Naive thymus-derived CD4-positive, alpha-beta T cell (primary cell): ENCODE results near the gene FOXA3. TPM values are rescaled to one million over a fixed set of nuclear protein-coding genes. Genes with fewer than 3 reads are reported as not detected.

Source experiments
- ATAC-seq: fragments of 150-1000 bp; cut with Tn5 transposase; 2 replicates; pipeline ENCODE4 v1.10.0; 2021; ENCODE audit warnings: mild to moderate bottlenecking, moderate library complexity
- CTCF ChIA-PET: fragments of 350-600 bp; sonication (Branson Sonifier 250); formaldehyde crosslinking; loops from one replicate; lab custom pipeline; 2021; ENCODE audit warnings: antibody characterized with exemption; lab: Charles Lee
- POLR2A ChIA-PET: fragments of 350-600 bp; sonication (Branson Sonifier 250); formaldehyde crosslinking; loops from one replicate; lab custom pipeline; 2021; ENCODE audit warnings: antibody characterized with exemption, inconsistent platforms; lab: Charles Lee
- DNase-seq, 9 donors: peaks; one replicate each; pipeline versions ENCODE4 v3.0.0 to v3.0.0-alpha.2; 2020 to 2022; ENCODE audit warnings: mixed read lengths in 1 of 9
- H3K27ac ChIP-seq: one replicate; pipeline ENCODE4 v1.7.0; 2013; ENCODE audit warnings: mild to moderate bottlenecking, low read depth, low read length, moderate library complexity
- H3K27me3 ChIP-seq, 2 donors: one replicate each; pipeline ENCODE4 v1.7.0; 2013; ENCODE audit warnings: low read length in 2 of 2, mild to moderate bottlenecking in 2 of 2, moderate library complexity in 2 of 2; ENCODE audit not compliant: control insufficient read depth in 2 of 2, insufficient read depth in 2 of 2
- H3K36me3 ChIP-seq, 3 experiments: 1 replicate in 2 of 3; 2 replicates in 1 of 3; pipeline ENCODE4 v1.7.0; 2013; ENCODE audit warnings: low read length in 3 of 3, mild to moderate bottlenecking in 3 of 3, moderate library complexity in 1 of 3; ENCODE audit not compliant: insufficient read depth in 3 of 3, control insufficient read depth in 2 of 3
- H3K4me1 ChIP-seq, 2 donors: one replicate each; pipeline ENCODE4 v1.7.0; 2013; ENCODE audit warnings: low read length in 2 of 2, mild to moderate bottlenecking in 2 of 2, moderate library complexity in 1 of 2; ENCODE audit not compliant: control insufficient read depth in 2 of 2, insufficient read depth in 2 of 2
- H3K4me3 ChIP-seq: 2 replicates; pipeline ENCODE4 v1.7.0; 2013; ENCODE audit warnings: mild to moderate bottlenecking, low read length
- H3K9me3 ChIP-seq, 3 experiments: 1 replicate in 2 of 3; 2 replicates in 1 of 3; pipeline ENCODE4 v1.7.0; 2013; ENCODE audit warnings: low read length in 3 of 3; ENCODE audit not compliant: control insufficient read depth in 2 of 3
- H3K27ac Mint-ChIP-seq, 9 donors: one replicate each; pipeline ENCODE4 v1.8.0; 2020 to 2022; ENCODE audit warnings: mixed read lengths in 9 of 9, mild to moderate bottlenecking in 8 of 9, moderate library complexity in 5 of 9, inconsistent platforms in 2 of 9
- H3K27me3 Mint-ChIP-seq, 5 donors: one replicate each; pipeline ENCODE4 v1.8.0; 2021 to 2022; ENCODE audit warnings: mixed read lengths in 5 of 5, mild to moderate bottlenecking in 1 of 5
- H3K36me3 Mint-ChIP-seq, 5 donors: one replicate each; pipeline ENCODE4 v1.8.0; 2020 to 2022; ENCODE audit warnings: mixed read lengths in 5 of 5, mild to moderate bottlenecking in 3 of 5, inconsistent platforms in 1 of 5
- H3K4me1 Mint-ChIP-seq, 7 donors: one replicate each; pipeline ENCODE4 v1.8.0; 2020 to 2022; ENCODE audit warnings: mixed read lengths in 7 of 7, mild to moderate bottlenecking in 3 of 7, inconsistent platforms in 1 of 7
- H3K4me3 Mint-ChIP-seq, 10 donors: one replicate each; pipeline ENCODE4 v1.8.0; 2020 to 2022; ENCODE audit warnings: mild to moderate bottlenecking in 10 of 10, mixed read lengths in 10 of 10, moderate library complexity in 6 of 10, inconsistent platforms in 2 of 10
- H3K9me3 Mint-ChIP-seq, 11 donors: one replicate each; pipeline ENCODE4 v1.8.0; 2020 to 2022; ENCODE audit warnings: mixed read lengths in 11 of 11, mild to moderate bottlenecking in 4 of 11, inconsistent platforms in 1 of 11, moderate library complexity in 1 of 11
- intact Hi-C, 2 donors: fragments of 100-400 bp; cut with micrococcal nuclease; formaldehyde crosslinking; loops; one replicate each; pipeline ENCODE4 v1.15.1; 2023
- polyA plus RNA-seq, 2 donors: library from polyadenylated mRNA; unstranded; fragments of 300-500 nt; fragmentation: Illumina TruSeq; gene quantifications; one replicate each; pipeline ENCODE4 v1.2.3, GENCODE V29; 2021
- total RNA-seq, 6 experiments: library from RNA in 5 of 6; stranded (reverse) in 5 of 6; gene quantifications; 1 replicate in 5 of 6; 2 replicates in 1 of 6; pipeline ENCODE4 v1.2.3 and lab custom pipeline; 2021 to 2026

The FOXA3 gene
- total and polyA plus RNA-seq, 7 experiments from 2014 or later, result not detected

DNA sequence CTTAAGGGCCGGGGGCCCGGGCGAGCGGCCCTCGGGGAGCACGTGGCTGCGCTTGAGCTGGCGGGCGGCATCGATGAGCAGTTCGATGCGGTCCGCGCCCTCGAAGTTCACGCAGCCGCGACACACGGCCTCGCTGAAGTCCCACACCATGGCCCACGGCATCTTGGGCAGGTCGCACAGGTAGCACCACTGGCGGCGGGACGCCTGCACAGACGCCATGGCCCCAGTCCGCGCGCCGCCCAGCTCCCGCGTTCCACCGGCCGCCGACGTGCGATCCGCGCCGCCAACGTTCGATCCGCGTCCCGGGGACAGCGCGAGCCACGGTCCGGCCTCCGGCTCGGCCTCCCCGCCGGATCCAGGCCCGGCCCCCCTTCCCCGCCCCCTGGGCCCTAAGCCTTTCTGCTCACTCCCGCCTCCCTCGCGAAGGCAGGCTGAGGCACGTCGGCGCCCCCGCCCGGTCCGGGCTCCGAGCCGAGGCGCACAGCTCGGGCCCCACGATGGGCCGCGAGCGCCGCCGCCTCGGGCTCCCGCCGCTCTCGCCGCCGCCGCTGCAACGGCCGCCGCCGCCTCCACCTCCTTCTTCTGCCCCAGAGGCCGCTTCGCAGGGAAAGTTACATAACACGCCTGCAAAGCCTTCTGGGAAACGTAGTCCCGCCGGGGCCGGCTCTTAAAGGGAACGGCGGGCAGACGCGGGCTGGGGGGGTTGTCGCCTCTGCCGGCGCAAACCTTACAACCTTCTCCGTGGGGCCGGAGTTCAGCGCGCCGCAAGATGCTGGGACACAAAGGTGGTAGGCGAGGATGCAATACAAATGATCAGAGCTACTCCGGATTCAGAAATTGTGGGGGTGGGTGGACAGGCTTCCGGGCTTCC lies 21.7 kb downstream of the FOXA3 start, which contains the start of gene IRF2BP1:
TSS of gene IRF2BP1 (minus strand) at position 586 of the 871 bp plus-strand sequence. CDS start at position 219, 367 bp downstream.
- no peaks in the 10 kb centered on the region for H3K27me3 Mint-ChIP-seq
- CTCF ChIA-PET, result interaction anchor here (0.6 to 2.5 kb wide), 9 partner anchors 15 to 198 kb away, joined by 3 to 12 read pairs (median 5); partner anchors contain the start of genes CCDC61, FOXA3 and SYMPK
- Histone ChIP-seq H3K4me3 (peak within 1 kb of the TSS; percentile 99), H3K27me3 (no peaks in the 10 kb centered on the region), H3K9me3 (no peaks in the 10 kb centered on the region), H3K36me3 (no peaks in the 10 kb centered on the region), H3K4me1 (peaks cover 15 to 34% of the 10 kb centered on the region in 2 donors), H3K27ac (peak within 1 kb of the TSS; percentile 86)
- H3K27ac Mint-ChIP-seq, result peak within 1 kb of the TSS; percentile 92 to 99 (median 97)
- H3K4me3 Mint-ChIP-seq, result peak within 1 kb of the TSS; percentile 93 to 99 (median 97)
- ATAC-seq, result peak; percentile 84
- peaks cover 0 to 4% (median 0%) of the 10 kb centered on the region in 11 donors for H3K9me3 Mint-ChIP-seq
- intact Hi-C loops, result loop anchor here (1.0 to 10.0 kb wide), 19 partner anchors 17 to 1599 kb away; partner anchors contain the start of genes CCDC61 (in 2 of the 2), DMWD (in 2 of the 2), MYPOP (in 2 of the 2) and SYMPK (in 2 of the 2)
- DNase-seq, result peak; percentile 77 to 92 (median 90)
- H3K36me3 Mint-ChIP-seq, result peaks cover 0 to 10% (median 5%) of the 10 kb centered on the region in 5 donors
- H3K4me1 Mint-ChIP-seq, result peaks cover 14 to 36% (median 21%) of the 10 kb centered on the region in 7 donors
- POLR2A ChIA-PET, result interaction anchor here (0.5 to 4.2 kb wide), 8 partner anchors 16 to 1957 kb away, joined by 3 to 42 read pairs (median 4); partner anchors contain the start of genes MYPOP, SIX5 and SYMPK

DNA sequence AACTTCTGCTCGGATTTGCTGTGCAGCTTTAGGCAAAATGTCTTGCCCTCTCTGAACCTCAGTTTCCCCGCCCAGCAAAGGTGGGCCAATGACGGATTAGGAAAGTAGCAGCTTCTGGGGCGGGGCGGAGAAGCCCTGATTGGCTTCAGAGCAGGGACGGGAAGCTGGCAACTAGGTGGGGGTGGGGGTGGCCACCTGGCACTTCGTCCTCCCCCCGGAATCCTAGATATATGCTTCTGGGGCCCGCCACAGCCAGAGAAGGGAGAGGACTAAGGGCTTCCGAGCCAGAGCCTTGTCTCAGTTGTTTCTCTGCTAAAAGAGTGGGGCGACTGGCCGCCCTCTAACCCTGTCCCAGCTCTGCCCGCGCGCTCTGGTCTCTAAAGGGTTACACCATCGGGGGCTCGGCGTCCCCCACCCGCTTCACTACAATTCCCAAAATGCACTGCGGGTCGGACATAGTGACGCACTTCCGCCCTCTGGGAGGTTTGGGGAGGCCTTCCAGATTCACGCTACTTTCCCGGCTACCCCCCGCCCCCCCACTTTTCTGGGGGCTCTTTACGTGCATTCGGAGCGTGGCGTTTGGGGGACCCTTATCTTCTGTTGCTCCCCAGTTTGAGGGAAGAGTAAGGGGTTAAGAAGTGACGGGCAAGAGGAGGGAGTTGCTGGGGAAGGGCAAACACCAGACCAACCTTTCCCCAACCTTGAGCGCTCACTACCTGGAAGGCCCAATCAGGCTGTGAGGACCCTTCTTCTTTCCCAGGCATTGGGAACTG lies 22.5 kb downstream of the FOXA3 start:
- CTCF ChIA-PET, result interaction anchor here (0.6 to 2.5 kb wide), 8 partner anchors 14 to 199 kb away, joined by 3 to 12 read pairs (median 5); partner anchors contain the start of genes CCDC61, FOXA3 and SYMPK
- peak; percentile 76 to 93 (median 88) for DNase-seq
- ATAC-seq, result peak; percentile 85
- POLR2A ChIA-PET, result interaction anchor here (0.5 to 4.2 kb wide), 8 partner anchors 15 to 1956 kb away, joined by 3 to 42 read pairs (median 4); partner anchors contain the start of genes MYPOP, SIX5 and SYMPK
- peak overlapping the region; percentile 99 for H3K4me3 ChIP-seq
- H3K36me3 ChIP-seq, result no peaks in the 10 kb centered on the region
- peaks cover 0 to 10% (median 3%) of the 10 kb centered on the region in 5 donors for H3K36me3 Mint-ChIP-seq
- intact Hi-C loops, result loop anchor here (1.0 to 10.0 kb wide), 19 partner anchors 16 to 1598 kb away; partner anchors contain the start of genes CCDC61 (in 2 of the 2), DMWD (in 2 of the 2), MYPOP (in 2 of the 2) and SYMPK (in 2 of the 2)
- H3K4me3 Mint-ChIP-seq, result peak overlapping the region; percentile 93 to 99 (median 97)
- peak overlapping the region; percentile 92 to 99 (median 97) for H3K27ac Mint-ChIP-seq
- H3K4me1 ChIP-seq, result peaks cover 15 to 34% of the 10 kb centered on the region in 2 donors
- H3K9me3 Mint-ChIP-seq, result peaks cover 0 to 1% (median 0%) of the 10 kb centered on the region in 11 donors
- peaks cover 10 to 32% (median 19%) of the 10 kb centered on the region in 7 donors for H3K4me1 Mint-ChIP-seq
- no peaks in the 10 kb centered on the region for H3K27me3 ChIP-seq
- H3K27ac ChIP-seq, result peak overlapping the region; percentile 86
- no peaks in the 10 kb centered on the region for H3K27me3 Mint-ChIP-seq
- no peaks in the 10 kb centered on the region for H3K9me3 ChIP-seq

DNA sequence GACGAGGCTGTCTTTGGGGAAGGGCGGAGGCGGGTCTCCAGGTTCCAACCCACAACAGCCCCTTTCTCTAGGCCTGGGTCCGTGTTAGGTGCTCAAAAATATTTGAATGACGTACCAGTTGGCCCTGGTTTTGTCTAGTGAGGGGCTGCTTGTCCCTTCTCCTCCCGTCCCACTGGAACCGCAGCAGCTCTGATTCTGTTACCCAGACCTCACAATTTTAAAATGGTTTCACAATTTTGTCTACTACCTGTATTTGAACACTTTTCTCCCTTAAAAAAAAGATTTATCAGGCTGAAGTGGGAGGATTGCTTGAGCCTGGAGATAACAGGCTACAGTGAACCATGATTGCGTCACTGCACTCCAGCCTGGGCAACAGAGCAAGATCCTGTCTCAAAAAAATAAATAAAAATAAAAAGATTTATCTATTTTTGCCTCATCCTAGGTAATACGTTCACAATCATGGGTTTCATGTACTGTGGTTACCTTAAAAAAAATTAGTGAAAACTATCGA lies 23.1 kb downstream of the FOXA3 start:
- CTCF ChIA-PET, result interaction anchor here (2.0 kb wide), 1 partner anchor 108 kb away, joined by 7 read pairs; the partner anchor contains the start of gene CCDC61
- Mint-ChIP-seq H3K36me3 (peaks cover 0 to 10% (median 0%) of the 10 kb centered on the region in 5 donors), H3K4me3 (peak overlapping the region; percentile 93 to 99 (median 97)), H3K27ac (peak overlapping the region; percentile 92 to 99 (median 97)), H3K4me1 (peaks cover 7 to 28% (median 18%) of the 10 kb centered on the region in 7 donors), H3K9me3 (no peaks in the 10 kb centered on the region), H3K27me3 (no peaks in the 10 kb centered on the region)
- H3K27me3 ChIP-seq, result no peaks in the 10 kb centered on the region
- peak overlapping the region; percentile 86 for H3K27ac ChIP-seq
- no peaks in the 10 kb centered on the region for H3K9me3 ChIP-seq
- ATAC-seq, result no peak
- POLR2A ChIA-PET, result interaction anchor here (1.3 to 4.2 kb wide), 2 partner anchors 15 to 107 kb away, joined by 4 to 42 read pairs; partner anchors contain the start of gene MYPOP
- H3K4me3 ChIP-seq, result peak overlapping the region; percentile 99
- intact Hi-C loops, result loop anchor here (2.0 to 10.0 kb wide), 7 partner anchors 156 to 1598 kb away; partner anchors contain the start of genes BLOC1S3 (in 1 of the 2), FBXO46 (in 1 of the 2), KPTN (in 1 of the 2) and PPP1R37 (in 1 of the 2)
- peaks cover 15 to 33% of the 10 kb centered on the region in 2 donors for H3K4me1 ChIP-seq
- no peak for DNase-seq
- no peaks in the 10 kb centered on the region for H3K36me3 ChIP-seq

DNA sequence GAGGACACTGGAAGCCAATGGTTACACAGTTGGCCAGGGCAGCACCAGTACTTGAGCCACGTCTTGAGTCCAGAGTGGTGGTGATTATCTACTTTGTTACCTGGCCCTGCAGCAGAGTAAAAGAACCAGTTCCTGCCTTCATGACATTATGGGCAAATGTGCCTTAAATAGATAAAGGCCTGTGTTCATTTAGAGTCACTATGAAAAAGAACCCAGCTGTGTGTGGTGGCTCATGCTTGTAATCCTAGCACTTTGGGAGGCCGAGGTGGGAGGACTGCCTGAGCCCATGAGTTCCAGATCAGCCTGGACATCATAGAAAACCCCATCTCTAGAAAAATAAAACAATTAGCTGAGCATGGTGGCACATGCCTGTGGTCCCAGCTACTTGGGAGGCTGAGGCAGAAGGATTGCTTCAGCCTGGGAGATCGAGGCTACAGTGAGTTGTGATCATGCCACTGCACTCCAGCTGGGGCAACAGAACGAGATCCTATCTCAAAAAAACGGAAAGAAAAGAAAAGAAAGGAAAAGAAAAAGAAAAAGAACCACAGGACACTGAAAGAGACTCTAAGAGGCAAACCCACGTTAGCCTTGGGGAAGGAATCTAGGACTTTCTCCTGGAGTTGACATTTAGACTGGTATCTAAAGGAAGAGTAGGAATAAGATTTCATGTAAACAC lies 25.2 kb downstream of the FOXA3 start:
- H3K36me3 ChIP-seq, result no peaks in the 10 kb centered on the region
- POLR2A ChIA-PET, result interaction anchor here (1.7 kb wide), 1 partner anchor 12 kb away, joined by 5 read pairs; no protein-coding TSS in a partner anchor
- intact Hi-C loops, result loop anchor here (5.0 to 10.0 kb wide), 6 partner anchors 375 to 1595 kb away; partner anchors contain the start of genes BLOC1S3 (in 1 of the 2), KPTN (in 1 of the 2), PPP1R37 (in 1 of the 2) and TOMM40 (in 1 of the 2)
- Mint-ChIP-seq H3K27ac (peak overlapping the region in 4 of 9 donors; percentile 37 to 75 (median 47)), H3K4me3 (no peak overlapping the region), H3K4me1 (peaks cover 0 to 20% (median 10%) of the 10 kb centered on the region in 7 donors), H3K9me3 (no peaks in the 10 kb centered on the region), H3K36me3 (peaks cover 0 to 4% (median 0%) of the 10 kb centered on the region in 5 donors), H3K27me3 (no peaks in the 10 kb centered on the region)
- H3K9me3 ChIP-seq, result no peaks in the 10 kb centered on the region
- peaks cover 12 to 13% of the 10 kb centered on the region in 2 donors for H3K4me1 ChIP-seq
- no peak overlapping the region for H3K27ac ChIP-seq
- CTCF ChIA-PET, result no interaction called here
- no peak overlapping the region for H3K4me3 ChIP-seq
- no peak for DNase-seq
- no peaks in the 10 kb centered on the region for H3K27me3 ChIP-seq
- no peak for ATAC-seq

DNA sequence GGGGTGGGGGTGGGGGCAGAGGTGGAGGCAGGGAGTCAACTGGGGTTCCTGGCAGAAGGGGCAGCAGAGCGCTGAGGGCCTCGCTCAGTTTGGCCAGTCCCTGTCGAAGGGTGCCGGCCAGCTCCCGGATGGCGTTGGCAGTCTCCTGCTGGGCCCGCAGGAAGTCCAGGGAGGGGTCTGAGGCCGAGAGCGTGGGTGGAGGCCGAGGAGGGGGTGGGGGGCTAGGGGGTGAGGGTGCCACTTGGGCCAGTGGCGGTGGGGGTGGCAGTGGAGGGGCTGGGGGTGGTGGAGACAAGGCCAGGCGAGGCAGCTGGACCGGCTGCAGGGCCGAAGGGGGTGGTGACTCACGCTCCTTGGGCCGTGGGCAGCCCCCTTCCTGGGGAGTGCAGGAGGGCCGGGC lies 26.8 kb downstream of the FOXA3 start:
- Mint-ChIP-seq H3K9me3 (no peaks in the 10 kb centered on the region), H3K36me3 (peaks cover 0 to 10% (median 4%) of the 10 kb centered on the region in 5 donors), H3K27ac (no peak overlapping the region), H3K27me3 (no peaks in the 10 kb centered on the region), H3K4me3 (no peak overlapping the region), H3K4me1 (peaks cover 0 to 15% (median 8%) of the 10 kb centered on the region in 7 donors)
- DNase-seq (no peak), ATAC-seq (no peak)
- intact Hi-C loops, result no loop called here
- ChIA-PET POLR2A (interaction anchor here (0.9 kb wide), 1 partner anchor 10 kb away, joined by 4 read pairs; no protein-coding TSS in a partner anchor), CTCF (interaction anchor here (1.1 kb wide), 1 partner anchor 128 kb away, joined by 3 read pairs; no protein-coding TSS in a partner anchor)
- Histone ChIP-seq H3K4me3 (no peak overlapping the region), H3K4me1 (peaks cover 5% of the 10 kb centered on the region in 2 donors), H3K27me3 (no peaks in the 10 kb centered on the region), H3K9me3 (no peaks in the 10 kb centered on the region), H3K36me3 (peaks cover 0 to 11% (median 0%) of the 10 kb centered on the region in 3 experiments), H3K27ac (no peak overlapping the region)
